Small intestine (tissue), 7 donors: ENCODE measurements around the gene RELN. TPM values are rescaled to one million over a fixed set of nuclear protein-coding genes. Genes with fewer than 3 reads are reported as not detected.

Source experiments
- DNase-seq, 2 donors: peaks; one replicate each; pipeline versions ENCODE4 v3.0.0 to v3.0.0-alpha.2; 2013
- FAIRE-seq: peaks from 2 replicates; lab custom pipeline; 2012; peaks lifted over from hg19 to GRCh38; lab: Jason Lieb, UNC
- H3K27ac ChIP-seq, 3 donors: one replicate each; pipeline ENCODE4 v1.5.1; 2013; ENCODE audit warnings: low read length in 2 of 3, mild to moderate bottlenecking in 2 of 3, control low read depth in 1 of 3, inconsistent platforms in 1 of 3, low read depth in 1 of 3, moderate library complexity in 1 of 3
- H3K27me3 ChIP-seq, 3 donors: one replicate each; pipeline ENCODE4 v1.6.1; 2013; ENCODE audit warnings: low read length in 3 of 3, inconsistent platforms in 1 of 3; ENCODE audit not compliant: control insufficient read depth in 3 of 3, insufficient read depth in 3 of 3
- H3K36me3 ChIP-seq, 3 donors: one replicate each; pipeline ENCODE4 v1.6.1; 2013; ENCODE audit warnings: low read length in 3 of 3, inconsistent platforms in 1 of 3, low read depth in 1 of 3, mild to moderate bottlenecking in 1 of 3, moderate library complexity in 1 of 3; ENCODE audit not compliant: control insufficient read depth in 3 of 3, insufficient read depth in 2 of 3
- H3K4me1 ChIP-seq, 3 donors: one replicate each; pipeline ENCODE4 v1.6.1; 2013; ENCODE audit warnings: low read length in 2 of 3, inconsistent platforms in 1 of 3, low read depth in 1 of 3, mild to moderate bottlenecking in 1 of 3, moderate library complexity in 1 of 3; ENCODE audit not compliant: control insufficient read depth in 3 of 3, insufficient read depth in 2 of 3
- H3K4me3 ChIP-seq, 3 donors: one replicate each; pipeline ENCODE4 v1.5.1; 2013; ENCODE audit warnings: low read length in 3 of 3, control low read depth in 1 of 3, inconsistent platforms in 1 of 3, low read depth in 1 of 3, mild to moderate bottlenecking in 1 of 3, moderate library complexity in 1 of 3
- H3K9me3 ChIP-seq, 2 donors: one replicate each; pipeline ENCODE4 v1.6.1; 2013; ENCODE audit warnings: low read depth in 1 of 2, low read length in 1 of 2; ENCODE audit not compliant: control insufficient read depth in 2 of 2, insufficient read depth in 1 of 2
- WGBS, 3 donors: extraction: QIAGEN DNeasy Blood & Tissue Kit; methylation state at CpG; one replicate each; pipeline ENCODE4 v1.1.7; 2013; 5-methylcytosine and 5-hydroxymethylcytosine counted together
- polyA plus RNA-seq, 4 donors: library from polyadenylated mRNA; stranded (reverse) in 3 of 4; unstranded in 1 of 4; fragments of 200-250 nt in 3 of 4; fragments of 120-200 nt in 1 of 4; gene quantifications; one replicate each; pipeline versions ENCODE4 v1.2.1 to v1.2.3, GENCODE V29; 2013
- donor health status: healthy with polysubstance abuse.
- donor health status: control.
- donor health status: control.
- donor health status: Bipolar disorder and iron deficiency.
- donor health status: healthy.

RELN gene
- polyA plus RNA-seq, 4 donors: 3.4 to 8.1 TPM; not detected in 2

- Histone ChIP-seq H3K4me3 (no peak overlapping the region), H3K9me3 (no peaks in the 10 kb centered on the region), H3K27ac (no peak overlapping the region), H3K27me3 (no peaks in the 10 kb centered on the region), H3K36me3 (no peaks in the 10 kb centered on the region), H3K4me1 (no peaks in the 10 kb centered on the region)
- WGBS, 3 donors: 10 to 24% (median 23%) methylated on average over 2 of the region's 2 CpGs
- DNase-seq (no peak), FAIRE-seq (no peak)
Measured at GRCh38 chr7:103972779-103973434, 16.6 kb downstream of the RELN start.

GRCh38 chr7:103967401-103967800, 22.1 kb downstream of the RELN start:
- Histone ChIP-seq H3K4me3 (no peak overlapping the region), H3K4me1 (no peaks in the 10 kb centered on the region), H3K27ac (no peak overlapping the region), H3K27me3 (no peaks in the 10 kb centered on the region), H3K9me3 (no peaks in the 10 kb centered on the region), H3K36me3 (no peaks in the 10 kb centered on the region)
- DNase-seq (no peak), FAIRE-seq (no peak)

GRCh38 chr7:103966593-103967277, 22.7 kb downstream of the RELN start:
- DNase-seq (no peak), FAIRE-seq (no peak)
- WGBS, 3 donors: 87 to 88% (median 88%) methylated on average over 4 of the region's 4 CpGs
- Histone ChIP-seq H3K9me3 (no peaks in the 10 kb centered on the region), H3K27ac (no peak overlapping the region), H3K4me1 (no peaks in the 10 kb centered on the region), H3K36me3 (no peaks in the 10 kb centered on the region), H3K4me3 (no peak overlapping the region), H3K27me3 (no peaks in the 10 kb centered on the region)

- H3K27ac ChIP-seq: no peak overlapping the region
- no peak overlapping the region for H3K4me3 ChIP-seq
- no peaks in the 10 kb centered on the region for H3K27me3 ChIP-seq
- no peak for FAIRE-seq
- no peaks in the 10 kb centered on the region for H3K9me3 ChIP-seq
- no peak for DNase-seq
- H3K36me3 ChIP-seq: no peaks in the 10 kb centered on the region
- no peaks in the 10 kb centered on the region for H3K4me1 ChIP-seq
Measured at GRCh38 chr7:103964269-103964668, 25.2 kb downstream of the RELN start.

GRCh38 chr7:103962070-103962469, 27.4 kb downstream of the RELN start:
- WGBS, 3 donors: 70 to 76% (median 76%) methylated on average over 6 of the region's 6 CpGs
- H3K4me3 ChIP-seq: no peak overlapping the region
- no peaks in the 10 kb centered on the region for H3K4me1 ChIP-seq

GRCh38 chr7:103958284-103958818, 31.1 kb downstream of the RELN start:
- Histone ChIP-seq H3K27me3 (no peaks in the 10 kb centered on the region), H3K36me3 (no peaks in the 10 kb centered on the region), H3K4me3 (no peak overlapping the region), H3K27ac (no peak overlapping the region), H3K9me3 (no peaks in the 10 kb centered on the region), H3K4me1 (no peaks in the 10 kb centered on the region)
- no peak for DNase-seq
- no peak for FAIRE-seq
- WGBS, 3 donors: 74 to 92% (median 91%) methylated on average over 1 of the region's 1 CpG

More at GRCh38 chr7:103962070-103962469, 27.4 kb downstream of the RELN start:
- FAIRE-seq (no peak), DNase-seq (no peak)
- H3K27ac ChIP-seq: no peak overlapping the region
- H3K9me3 ChIP-seq: no peaks in the 10 kb centered on the region
- H3K36me3 ChIP-seq: no peaks in the 10 kb centered on the region
- no peaks in the 10 kb centered on the region for H3K27me3 ChIP-seq

- no peaks in the 10 kb centered on the region for H3K27me3 ChIP-seq
- no peaks in the 10 kb centered on the region for H3K9me3 ChIP-seq
- DNase-seq (no peak), FAIRE-seq (no peak)
- no peak overlapping the region for H3K4me3 ChIP-seq
- H3K36me3 ChIP-seq: no peaks in the 10 kb centered on the region
- no peak overlapping the region for H3K27ac ChIP-seq
- WGBS, 3 donors: 39 to 58% (median 44%) methylated on average over 2 of the region's 2 CpGs
- no peaks in the 10 kb centered on the region for H3K4me1 ChIP-seq
Measured at GRCh38 chr7:103955985-103956384, 33.5 kb downstream of the RELN start.

GRCh38 chr7:103952408-103952807, 37.0 kb downstream of the RELN start:
- no peaks in the 10 kb centered on the region for H3K9me3 ChIP-seq
- 6 to 40% (median 22%) methylated on average over 1 of the region's 1 CpG for WGBS, 3 donors
- H3K4me3 ChIP-seq: no peak overlapping the region
- FAIRE-seq: no peak
- H3K36me3 ChIP-seq: no peaks in the 10 kb centered on the region
- H3K27ac ChIP-seq: no peak overlapping the region
- no peaks in the 10 kb centered on the region for H3K4me1 ChIP-seq
- H3K27me3 ChIP-seq: no peaks in the 10 kb centered on the region
- DNase-seq: no peak
